SK-N-SH (cell line): ENCODE results near the gene C19orf44.

Experiments
- CTCF ChIP-seq: fragments of 200-600 bp; sonication (generic); IDR thresholded peaks from 2 replicates; pipeline ENCODE4 v1.6.1; 2017; ENCODE audit warnings: antibody characterized with exemption, mild to moderate bottlenecking, moderate library complexity
- MXI1 ChIP-seq: IDR thresholded peaks from 2 replicates; pipeline ENCODE4 v1.6.1; 2012; ENCODE audit warnings: mild to moderate bottlenecking, low read depth, low read length, improper control_type of control experiment
- POLR2AphosphoS5 ChIP-seq: IDR thresholded peaks from 2 replicates; pipeline ENCODE4 v1.6.1; 2012; ENCODE audit warnings: low read depth, low read length
- REST ChIP-seq: IDR thresholded peaks from 2 replicates; pipeline ENCODE4 v1.6.1; 2012; ENCODE audit warnings: mild to moderate bottlenecking, low read depth, low read length, moderate library complexity
- RFX5 ChIP-seq: IDR thresholded peaks from 2 replicates; pipeline ENCODE4 v1.6.1; 2012; ENCODE audit warnings: mild to moderate bottlenecking, improper control_type of control experiment, low read length
- TCF12 ChIP-seq: IDR thresholded peaks from 2 replicates; pipeline ENCODE4 v1.4.0; 2012

- 0 out of 2 replicates have a peak, but pooled peaks have one; percentile 20 for TF ChIP-seq CTCF
- no peak for TF ChIP-seq MXI1
- no peak for TF ChIP-seq RFX5
- TF ChIP-seq POLR2AphosphoS5, result no peak
- no peak for TF ChIP-seq TCF12
- TF ChIP-seq REST, result no peak
Observed at GRCh38 chr19:16518483-16519229, 22.5 kb downstream of the C19orf44 start.
